ENCODE measurements around the gene FGF8. TPM values are rescaled to one million over a fixed set of nuclear protein-coding genes. Genes with fewer than 3 reads are reported as not detected.

FGF8 gene
- total and polyA plus RNA-seq, 10 of the 15 experiments (the other 5 are each of a cell fraction or from before 2014, with no cell fraction given): 0.08 to 0.43 (median 0.17) TPM; not detected in 7

- peak overlapping the region; percentile 74 for H3K9ac ChIP-seq (ENCODE audit: control insufficient read depth, insufficient read depth, low read length)
- ChIA-PET RAD21 (ENCODE audit: unreplicated experiment) (interaction anchor here (0.7 to 7.9 kb wide), 12 partner anchors 31 to 228 kb away, joined by 3 to 172 read pairs (median 4); partner anchors contain the start of genes DPCD and POLL), CTCF (interaction anchor here (0.7 to 9.8 kb wide), 27 partner anchors 8 to 568 kb away, joined by 3 to 334 read pairs (median 5); partner anchors contain the start of genes FBXW4 and OGA), SMC1A (ENCODE audit: uncharacterized antibody, unreplicated experiment) (interaction anchor here (0.7 to 7.9 kb wide), 9 partner anchors 58 to 429 kb away, joined by 3 to 139 read pairs (median 4); no protein-coding TSS in a partner anchor), POLR2A (interaction anchor here (0.6 to 3.1 kb wide), 2 partner anchors 15 to 45 kb away, joined by 7 to 17 read pairs; no protein-coding TSS in a partner anchor)
- H4K20me1 ChIP-seq (ENCODE audit: control insufficient read depth, insufficient read depth): no peaks in the 10 kb centered on the region
- peaks cover 1 to 11% of the 10 kb centered on the region in 2 experiments; a peak in 3 of 4 replicates for H3K36me3 ChIP-seq (ENCODE audit: control insufficient read depth in 2 of 2, insufficient read depth in 2 of 2, low read length in 1 of 2)
- peaks cover 41% of the 10 kb centered on the region for H3K4me1 ChIP-seq (ENCODE audit: control insufficient read depth, insufficient read depth, low read length)
- WGBS (ENCODE audit: insufficient coverage, insufficient replicate concordance, low lambda C conversion rate, missing lambda C conversion rate): 34% methylated on average over 16 of the region's 17 CpGs
- DNase-seq (ENCODE audit: low read depth, low spot score) (no peak), FAIRE-seq (no peak), ATAC-seq (no peak)
- in situ Hi-C loops (cut with MboI): loop anchor here (5.0 kb wide), 2 partner anchors 175 to 570 kb away; no protein-coding TSS in a partner anchor
- TF ChIP-seq IKZF2 (IDR thresholded peaks at IDR 0.05) (no peak), EGR1 (IDR thresholded peaks at IDR 0.05; ENCODE audit: borderline replicate concordance in 1 of 2, low read depth in 2 of 2, low read length in 2 of 2) (no peak), HCFC1 (IDR thresholded peaks at IDR 0.05; ENCODE audit: low read length) (0 out of 2 replicates have a peak, but pooled peaks have one; percentile 16), SRF (IDR thresholded peaks at IDR 0.05; ENCODE audit: low read depth in 2 of 2, low read length in 2 of 2) (no peak), POLR2A (IDR thresholded peaks at IDR 0.05; ENCODE audit: low read depth, low read length) (no peak)
- intact Hi-C loops (cut with micrococcal nuclease; ENCODE audit: unreplicated experiment): loop anchor here (1.0 to 10.0 kb wide), 6 partner anchors 90 to 621 kb away; partner anchors contain the start of gene BTRC
- H3K27ac ChIP-seq (ENCODE audit: control insufficient read depth, insufficient read depth): peak overlapping the region; percentile 71
- H2AFZ ChIP-seq (ENCODE audit: control insufficient read depth, low read depth, low read length): no peak overlapping the region
- no TSS peak for BruUV-seq (replicated peaks)
- peaks cover 11% of the 10 kb centered on the region for H3K79me2 ChIP-seq (ENCODE audit: control insufficient read depth, insufficient read depth, low read length)
- peak overlapping the region; percentile 97 for H3K4me2 ChIP-seq (ENCODE audit: control insufficient read depth, insufficient read depth)
- H3K27me3 ChIP-seq (replicated peaks in 1 of 2; ENCODE audit: control insufficient read depth in 2 of 2, insufficient read depth in 2 of 2, low read length in 1 of 2): no peaks in the 10 kb centered on the region
- no peaks in the 10 kb centered on the region for H3K9me3 ChIP-seq (replicated peaks; ENCODE audit: control insufficient read depth, insufficient read depth, low read length)
- peak overlapping the region; percentile 85 for H3K4me3 ChIP-seq
Observed at GRCh38 chr10:101781984-101782810, 6.3 kb upstream of the FGF8 start.
